Suppressor macrophage treated with lipopolysaccharide for 4 hours (primary cell): ENCODE results near the gene CBX3.
"Not testable (repeated sequence)": the region's sequence is repeated elsewhere in the genome, so short reads cannot be mapped to it uniquely, and the experiment has no call there.

ENCODE experiments used
- DNase-seq: peaks from one replicate; pipeline ENCODE4 v3.0.0-alpha.2; 2020

The CBX3 gene

GRCh38 chr7:26171601-26172000 lies 29.9 kb upstream of the CBX3 start:
- DNase-seq = no peak

- no peak for DNase-seq
Measured at GRCh38 chr7:26172048-26172447, 29.5 kb upstream of the CBX3 start.

GRCh38 chr7:26175903-26176302 lies 25.6 kb upstream of the CBX3 start:
- DNase-seq = not testable (repeated sequence)

GRCh38 chr7:26176696-26177095 lies 24.8 kb upstream of the CBX3 start:
- not testable (repeated sequence) for DNase-seq

- not testable (repeated sequence) for DNase-seq
Measured at GRCh38 chr7:26177269-26177668, 24.3 kb upstream of the CBX3 start.

- no peak for DNase-seq
Measured at GRCh38 chr7:26178272-26178960, 23.1 kb upstream of the CBX3 start.

DNA sequence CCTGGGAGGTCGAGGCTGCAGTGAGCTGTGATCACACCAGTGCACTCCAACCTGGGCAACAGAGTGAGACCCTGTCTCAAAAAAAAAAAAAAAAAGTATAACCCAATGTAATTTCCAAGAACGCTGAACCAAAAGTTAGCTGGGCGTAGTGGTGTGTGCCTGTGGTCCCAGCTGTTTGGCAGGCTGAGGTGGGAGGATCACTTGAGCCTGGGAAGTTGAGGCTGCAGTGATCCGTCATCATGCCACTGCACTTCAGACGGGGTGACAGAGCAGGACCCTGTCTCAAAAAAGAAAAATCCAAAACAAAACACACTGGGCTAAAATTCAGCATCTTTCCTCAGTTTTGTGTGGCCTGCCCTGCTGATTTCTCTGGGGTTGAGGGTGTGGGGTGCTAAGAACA lies 22.1 kb upstream of the CBX3 start:
- DNase-seq = no peak

DNA sequence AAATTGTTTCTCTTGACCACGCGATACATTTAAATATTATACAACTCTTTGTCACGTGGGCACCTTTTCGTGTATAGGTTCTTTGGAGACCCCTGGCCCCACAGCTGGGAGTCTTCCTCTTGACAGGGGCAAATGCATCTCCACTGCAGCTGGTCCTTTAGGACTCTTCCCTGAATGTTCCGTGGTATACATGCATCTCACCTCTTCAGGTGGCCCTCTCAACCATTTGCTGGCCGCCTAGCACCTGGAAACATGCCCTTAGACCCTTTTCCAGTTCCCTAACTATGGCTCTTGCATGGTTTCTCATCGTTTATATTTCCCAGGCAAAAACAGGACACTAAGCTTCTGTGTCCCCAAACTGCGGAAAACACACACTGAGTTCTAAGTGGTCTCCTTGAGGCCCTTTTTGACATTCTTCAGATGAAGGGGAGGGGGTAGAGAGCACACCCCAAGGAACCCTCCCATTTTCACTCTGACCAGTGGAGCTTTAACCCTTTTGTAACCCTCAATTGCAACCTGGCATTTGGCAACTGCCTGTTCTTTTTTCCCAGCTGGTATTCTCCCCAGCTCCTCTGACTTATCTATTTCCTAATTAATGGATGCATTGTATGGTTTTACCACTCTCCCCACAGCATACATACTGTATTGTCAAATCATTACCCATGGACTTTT lies 21.6 kb upstream of the CBX3 start:
- DNase-seq = no peak

DNA sequence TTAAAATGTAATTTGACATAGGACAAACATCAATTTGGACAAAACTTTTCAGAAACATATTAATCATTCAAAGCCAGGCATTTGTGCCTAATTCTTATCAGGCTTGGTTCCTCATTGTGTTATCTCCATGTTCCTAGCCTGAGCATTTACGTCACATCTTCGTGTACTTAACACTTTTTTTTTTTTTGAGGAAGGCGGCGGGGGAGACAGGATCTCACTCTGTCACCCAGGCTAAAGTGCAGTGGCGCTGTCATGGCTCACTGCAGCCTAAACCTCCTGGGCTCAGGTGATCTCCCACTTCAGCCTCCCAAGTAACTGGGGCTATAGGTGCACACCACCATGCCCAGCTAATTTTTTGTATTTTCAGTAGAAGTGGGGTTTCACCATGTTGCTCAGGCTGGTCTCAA lies 20.8 kb upstream of the CBX3 start:
- no peak for DNase-seq

DNA sequence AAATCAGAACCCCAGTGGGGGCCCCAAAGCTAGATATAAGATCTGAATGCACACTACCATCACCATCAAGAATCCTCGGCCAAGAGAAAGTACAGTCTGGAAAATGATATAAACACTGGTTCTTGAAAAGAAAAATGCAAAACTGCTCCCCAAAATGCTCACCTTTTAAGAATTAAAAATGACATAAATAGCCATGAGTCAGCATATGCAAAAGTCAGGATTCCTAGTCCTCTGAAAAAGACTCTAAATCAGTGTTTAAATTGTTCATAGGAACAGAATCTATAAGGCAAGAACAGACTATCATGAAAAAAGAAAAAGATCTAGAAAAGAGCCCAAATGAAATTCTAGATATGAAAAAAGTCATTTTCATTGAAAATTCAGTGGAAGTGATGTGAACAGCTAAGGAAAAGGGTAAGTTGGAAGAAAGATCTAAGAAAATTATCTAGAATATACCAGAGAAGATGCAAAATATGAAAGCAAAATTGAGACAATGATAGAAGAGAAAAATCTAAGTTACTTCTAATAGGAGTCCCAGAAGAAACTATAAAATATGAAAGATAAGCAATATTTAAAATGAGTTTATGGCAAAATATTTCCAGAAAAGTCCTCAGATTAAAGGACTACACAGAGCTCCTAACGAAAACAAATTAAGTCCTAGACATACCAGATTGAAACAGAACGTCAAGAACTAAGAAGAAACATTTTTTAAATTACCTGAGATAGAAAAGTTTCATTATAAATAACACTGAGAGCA lies 19.9 kb upstream of the CBX3 start:
- DNase-seq = no peak

DNA sequence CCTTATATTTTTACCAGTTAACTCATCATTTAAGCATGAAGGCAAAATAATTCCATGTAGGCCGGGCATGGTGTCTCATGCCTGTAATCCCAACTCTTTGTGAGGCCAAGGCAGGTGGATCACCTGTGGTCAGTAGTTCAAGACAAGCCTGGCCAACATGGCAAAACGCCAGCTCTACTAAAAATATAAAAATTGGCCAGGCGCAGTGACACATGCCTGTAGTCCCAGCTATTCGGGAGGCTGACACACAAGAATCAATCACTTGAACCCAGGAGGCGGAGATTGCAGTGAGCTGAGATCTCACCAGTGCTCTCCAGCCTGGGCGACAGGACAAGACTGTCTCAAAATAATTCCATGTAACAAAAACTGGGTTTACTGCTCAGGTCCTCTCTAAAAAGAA lies 19.3 kb upstream of the CBX3 start:
- no peak for DNase-seq

DNA sequence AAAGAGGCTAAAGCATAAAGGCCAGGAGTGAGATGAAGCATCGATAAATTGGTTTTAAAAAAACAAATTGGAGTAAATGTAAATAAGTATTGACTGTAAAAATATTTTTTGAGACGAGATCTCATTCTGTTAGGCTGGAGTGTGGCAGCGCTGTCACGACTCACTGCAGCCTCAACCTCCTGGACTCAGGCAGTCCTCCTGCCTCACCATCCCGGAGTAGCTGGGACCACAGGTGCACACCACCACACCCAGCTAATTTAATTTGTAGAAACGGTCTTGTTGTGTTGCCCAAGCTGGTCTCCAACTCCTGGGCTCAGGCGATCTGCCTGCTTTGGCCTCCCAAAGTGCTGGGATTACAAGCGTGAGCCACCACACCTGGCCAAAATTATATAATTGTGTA lies 18.8 kb upstream of the CBX3 start:
- no peak for DNase-seq

GRCh38 chr7:26183545-26184280 lies 17.8 kb upstream of the CBX3 start:
- no peak for DNase-seq

- DNase-seq = not testable (repeated sequence)
Measured at GRCh38 chr7:26184281-26185101, 17.1 kb upstream of the CBX3 start.

GRCh38 chr7:26185131-26185843 lies 16.3 kb upstream of the CBX3 start:
- DNase-seq = peak; percentile 46

GRCh38 chr7:26185844-26186180 lies 15.7 kb upstream of the CBX3 start:
- no peak for DNase-seq

- no peak for DNase-seq
Measured at GRCh38 chr7:26186364-26187311, 14.9 kb upstream of the CBX3 start.

- no peak for DNase-seq
Measured at GRCh38 chr7:26187380-26188205, 14.0 kb upstream of the CBX3 start.

DNA sequence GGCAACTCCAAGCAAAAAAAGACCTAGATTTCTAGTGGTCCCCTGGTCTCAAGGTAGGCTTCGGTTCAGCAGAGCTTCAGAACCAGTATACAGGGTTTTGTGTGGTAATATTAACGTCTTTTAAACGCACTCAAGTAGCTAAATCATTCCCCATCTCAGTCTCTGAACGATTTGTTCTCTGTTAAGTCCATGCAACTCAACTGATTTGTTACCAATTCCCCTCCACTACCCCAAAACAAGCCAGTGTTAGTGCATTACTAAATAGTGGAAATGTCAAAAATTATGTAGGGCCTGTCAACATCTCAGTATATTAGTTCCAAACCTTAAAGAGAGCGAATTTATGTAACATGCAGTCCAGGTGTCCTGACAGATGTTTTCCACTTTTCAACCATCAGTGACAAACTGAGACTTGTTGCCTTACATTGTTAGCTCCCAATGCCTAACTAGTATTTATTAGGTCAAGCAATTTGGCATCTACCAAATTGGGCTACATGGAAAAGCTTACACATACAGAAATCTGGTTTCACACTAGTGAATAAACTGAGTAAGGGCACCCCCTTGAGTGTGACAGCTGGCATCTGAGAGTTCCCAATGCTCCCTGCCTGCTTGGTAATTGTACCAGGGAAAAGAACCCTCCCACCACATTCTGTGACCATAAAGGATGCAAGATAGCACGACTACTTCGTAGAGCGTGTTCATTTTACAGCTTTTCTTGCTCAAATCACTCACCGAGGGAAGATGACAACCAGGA lies 13.2 kb upstream of the CBX3 start:
- DNase-seq = no peak
